Neural cell (in vitro differentiated cells): ENCODE data around the gene ANKRD45. TPM values are rescaled to one million over a fixed set of nuclear protein-coding genes. Genes with fewer than 3 reads are reported as not detected.
"Not testable (repeated sequence)": the region's sequence is repeated elsewhere in the genome, so short reads cannot be mapped to it uniquely, and the experiment has no call there.

ENCODE experiments used
- H2AFZ ChIP-seq: fragments of 200-600, 300-800 bp; sonication (generic), shearing (Covaris generic); 2 replicates; pipeline ENCODE4 v1.6.0; 2014; ENCODE audit warnings: low read depth, mild to moderate bottlenecking, antibody characterized with exemption, low read length, moderate library complexity
- H3F3A ChIP-seq: fragments of 200-600 bp; shearing (Covaris generic); 2 replicates; pipeline ENCODE4 v1.6.1; 2016; ENCODE audit warnings: mild to moderate bottlenecking, moderate library complexity, mixed read lengths, antibody characterized with exemption, low read length; ENCODE audit not compliant: insufficient read depth, poor library complexity, severe bottlenecking
- H3K27ac ChIP-seq: fragments of 200-600, 300-800 bp; sonication (generic), shearing (Covaris generic); 2 replicates; pipeline ENCODE4 v1.5.1; 2014; ENCODE audit warnings: mild to moderate bottlenecking, low read length, moderate library complexity
- H3K27me3 ChIP-seq: fragments of 300-800, 200-600 bp; sonication (generic), shearing (Covaris generic); 2 replicates; pipeline ENCODE4 v1.6.0; 2014; ENCODE audit warnings: mild to moderate bottlenecking, low read depth, low read length, moderate library complexity; ENCODE audit not compliant: insufficient read depth
- H3K36me3 ChIP-seq: fragments of 300-800, 200-600 bp; sonication (generic), shearing (Covaris generic); 2 replicates; pipeline ENCODE4 v1.5.1; 2014; ENCODE audit warnings: mild to moderate bottlenecking, antibody characterized with exemption, low read length, moderate library complexity; ENCODE audit not compliant: insufficient read depth
- H3K4me2 ChIP-seq: fragments of 300-800, 200-600 bp; sonication (generic), shearing (Covaris generic); 2 replicates; pipeline ENCODE4 v1.6.0; 2014; ENCODE audit warnings: mild to moderate bottlenecking, low read length
- H3K4me3 ChIP-seq: fragments of 300-800, 200-600 bp; sonication (generic), shearing (Covaris generic); 2 replicates; pipeline ENCODE4 v1.5.1; 2014; ENCODE audit warnings: mild to moderate bottlenecking, low read length, moderate library complexity
- H3K79me2 ChIP-seq: fragments of 200-600 bp; shearing (Covaris generic); replicated peaks from 2 replicates; pipeline ENCODE4 v1.6.0; 2014; ENCODE audit warnings: mild to moderate bottlenecking, low read length, moderate library complexity; ENCODE audit not compliant: insufficient read depth
- H3K9ac ChIP-seq: fragments of 300-800, 200-600 bp; sonication (generic), shearing (Covaris generic); 2 replicates; pipeline ENCODE4 v1.6.1; 2016; ENCODE audit warnings: mild to moderate bottlenecking, low read length, mixed read lengths
- H3K9me2 ChIP-seq: fragments of 200-600 bp; shearing (Covaris generic); 2 replicates; pipeline ENCODE4 v1.6.1; 2016; ENCODE audit warnings: mild to moderate bottlenecking, low read length, mixed read lengths; ENCODE audit not compliant: insufficient read depth
- H3K9me3 ChIP-seq: fragments of 200-600, 300-800 bp; sonication (generic), shearing (Covaris generic); 2 replicates; pipeline ENCODE4 v1.6.1; 2016; ENCODE audit warnings: mild to moderate bottlenecking, mixed run types, low read length, moderate library complexity, mixed read lengths
- H4K20me1 ChIP-seq: fragments of 200-600 bp; shearing (Covaris generic); 2 replicates; pipeline ENCODE4 v1.6.1; 2016; ENCODE audit warnings: mild to moderate bottlenecking, mixed run types; ENCODE audit not compliant: insufficient read depth
- EP300 ChIP-seq: fragments of 450-650 bp; conservative IDR thresholded peaks from 2 replicates; pipeline ENCODE4 v1.6.1; 2014; ENCODE audit warnings: antibody characterized with exemption, mild to moderate bottlenecking, moderate library complexity; ENCODE audit not compliant: poor library complexity, severe bottlenecking
- EZH2 ChIP-seq: fragments of 200-600, 300-800 bp; shearing (Covaris generic), sonication (generic); IDR thresholded peaks from 2 replicates; pipeline ENCODE4 v1.6.1; 2014; ENCODE audit warnings: antibody characterized with exemption, low read length, borderline replicate concordance, mild to moderate bottlenecking; ENCODE audit not compliant: insufficient read depth, poor library complexity, severe bottlenecking
- MXI1 ChIP-seq: fragments of 450-650 bp; conservative IDR thresholded peaks from 2 replicates; pipeline ENCODE4 v1.6.1; 2014; ENCODE audit warnings: antibody characterized with exemption, mild to moderate bottlenecking; ENCODE audit not compliant: poor library complexity, severe bottlenecking
- POLR2AphosphoS5 ChIP-seq: IDR thresholded peaks from 2 replicates; pipeline ENCODE4 v1.6.1; 2012
- RAD21 ChIP-seq: fragments of 450-650 bp; conservative IDR thresholded peaks from 2 replicates; pipeline ENCODE4 v1.6.1; 2014; ENCODE audit warnings: antibody characterized with exemption, mild to moderate bottlenecking, moderate library complexity
- REST ChIP-seq: IDR thresholded peaks from 2 replicates; pipeline ENCODE4 v1.6.1; 2012; ENCODE audit warnings: borderline replicate concordance
- SMC3 ChIP-seq: fragments of 450-650 bp; conservative IDR thresholded peaks from 2 replicates; pipeline ENCODE4 v1.6.1; 2014; ENCODE audit warnings: antibody characterized with exemption, mild to moderate bottlenecking, moderate library complexity; ENCODE audit not compliant: poor library complexity
- TAF1 ChIP-seq: IDR thresholded peaks from 2 replicates; pipeline ENCODE4 v1.6.1; 2012; ENCODE audit warnings: low read depth
- polyA plus RNA-seq: library from polyadenylated mRNA; depleted of rRNA; stranded (reverse); fragments of >200 nt; gene quantifications from 2 replicates; pipeline ENCODE4 v1.2.3, GENCODE V29; 2014
- TF ChIP-seq, protein P1 (sequence below): fragments of 450-650 bp; IDR thresholded peaks from 2 replicates; pipeline ENCODE4 v1.5.1; 2014; ENCODE audit warnings: antibody characterized with exemption, mild to moderate bottlenecking, moderate library complexity; ENCODE audit not compliant: poor library complexity, severe bottlenecking

Gene ANKRD45
- polyA plus RNA-seq, 1 donor from 2014 or later: 8.7 TPM

DNA sequence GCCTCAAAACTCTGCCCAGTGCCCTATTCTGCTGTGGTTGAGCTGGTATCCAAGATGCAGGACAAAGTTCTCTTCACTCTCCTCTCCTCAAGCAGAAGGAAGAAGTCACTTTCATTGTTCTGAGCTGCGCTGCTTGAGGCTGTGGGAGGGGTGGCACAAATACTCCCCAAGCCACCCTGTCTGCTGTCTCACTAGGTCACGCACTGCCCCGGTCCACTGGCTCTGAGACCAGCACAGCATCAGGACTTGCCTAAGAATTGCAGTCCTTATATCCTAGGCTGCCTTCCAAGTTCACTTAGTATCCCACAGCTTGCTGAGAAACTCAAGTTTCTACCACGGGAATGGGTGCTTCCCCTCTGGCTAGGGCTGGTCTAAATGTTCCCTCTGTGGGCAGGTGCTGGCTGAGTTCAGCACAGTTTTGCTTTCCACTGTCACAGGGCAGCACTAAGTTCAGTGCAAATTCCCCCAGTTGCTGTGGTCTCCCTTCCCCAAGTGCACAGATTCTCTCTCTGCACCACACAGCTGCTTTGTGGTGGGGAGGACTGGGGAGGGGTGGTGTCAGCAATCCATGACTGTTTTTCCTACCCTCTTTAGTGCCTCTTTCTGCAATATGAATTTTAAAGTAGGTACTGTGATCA, 99.2 kb downstream of the ANKRD45 start:
- Histone ChIP-seq H3K4me3 (no peak overlapping the region), H3K9me3 (no peaks in the 10 kb centered on the region), H2AFZ (no peak overlapping the region), H3K27me3 (no peaks in the 10 kb centered on the region), H4K20me1 (no peaks in the 10 kb centered on the region), H3K4me2 (no peak overlapping the region), H3K9ac (no peak overlapping the region), H3K36me3 (no peaks in the 10 kb centered on the region), H3K79me2 (no peaks in the 10 kb centered on the region), H3K9me2 (no peaks in the 10 kb centered on the region), H3F3A (no peaks in the 10 kb centered on the region), H3K27ac (no peak overlapping the region)
- TF ChIP-seq SMC3 (no peak), REST (no peak)

GRCh38 chr1:173568483-173568882, 101.2 kb downstream of the ANKRD45 start:
- no peaks in the 10 kb centered on the region for H3K79me2 ChIP-seq
- H3K9me2 ChIP-seq: no peaks in the 10 kb centered on the region
- no peaks in the 10 kb centered on the region for H3K27me3 ChIP-seq
- no peak overlapping the region for H3K9ac ChIP-seq
- TF ChIP-seq MXI1: no peak
- no peak for TF ChIP-seq SMC3
- TF ChIP-seq REST: no peak
- TF ChIP-seq TAF1: no peak
- no peak for TF ChIP-seq RAD21
- no peak for TF ChIP-seq POLR2AphosphoS5
- TF ChIP-seq EP300: no peak
- TF ChIP-seq, protein P1, sequence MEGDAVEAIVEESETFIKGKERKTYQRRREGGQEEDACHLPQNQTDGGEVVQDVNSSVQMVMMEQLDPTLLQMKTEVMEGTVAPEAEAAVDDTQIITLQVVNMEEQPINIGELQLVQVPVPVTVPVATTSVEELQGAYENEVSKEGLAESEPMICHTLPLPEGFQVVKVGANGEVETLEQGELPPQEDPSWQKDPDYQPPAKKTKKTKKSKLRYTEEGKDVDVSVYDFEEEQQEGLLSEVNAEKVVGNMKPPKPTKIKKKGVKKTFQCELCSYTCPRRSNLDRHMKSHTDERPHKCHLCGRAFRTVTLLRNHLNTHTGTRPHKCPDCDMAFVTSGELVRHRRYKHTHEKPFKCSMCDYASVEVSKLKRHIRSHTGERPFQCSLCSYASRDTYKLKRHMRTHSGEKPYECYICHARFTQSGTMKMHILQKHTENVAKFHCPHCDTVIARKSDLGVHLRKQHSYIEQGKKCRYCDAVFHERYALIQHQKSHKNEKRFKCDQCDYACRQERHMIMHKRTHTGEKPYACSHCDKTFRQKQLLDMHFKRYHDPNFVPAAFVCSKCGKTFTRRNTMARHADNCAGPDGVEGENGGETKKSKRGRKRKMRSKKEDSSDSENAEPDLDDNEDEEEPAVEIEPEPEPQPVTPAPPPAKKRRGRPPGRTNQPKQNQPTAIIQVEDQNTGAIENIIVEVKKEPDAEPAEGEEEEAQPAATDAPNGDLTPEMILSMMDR: no peak
- no peak for TF ChIP-seq EZH2
- no peaks in the 10 kb centered on the region for H3K9me3 ChIP-seq
- no peaks in the 10 kb centered on the region for H3F3A ChIP-seq
- no peak overlapping the region for H3K27ac ChIP-seq
- H2AFZ ChIP-seq: no peak overlapping the region
- no peak overlapping the region for H3K4me3 ChIP-seq
- H3K36me3 ChIP-seq: no peaks in the 10 kb centered on the region
- no peaks in the 10 kb centered on the region for H4K20me1 ChIP-seq
- no peak overlapping the region for H3K4me2 ChIP-seq

DNA sequence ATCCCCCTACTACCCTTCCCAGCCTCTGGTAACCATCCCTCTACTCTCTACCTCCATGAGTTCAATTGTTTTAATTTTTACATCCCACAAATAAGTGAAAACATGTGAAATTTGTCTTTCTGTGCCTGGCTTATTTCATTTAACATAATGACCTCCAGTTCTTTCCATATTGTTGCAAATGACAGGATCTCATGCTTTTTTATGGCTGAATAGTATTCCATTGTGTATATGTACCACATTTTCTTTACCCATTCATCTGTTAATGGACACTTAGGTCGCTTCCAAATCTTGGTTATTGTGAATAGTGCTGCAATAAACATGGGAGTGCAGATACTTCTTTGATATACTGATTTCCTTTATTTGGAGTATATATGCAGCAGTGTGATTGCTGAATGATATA, 105.8 kb downstream of the ANKRD45 start:
- H3K4me2 ChIP-seq, H3K27me3 ChIP-seq, H3K9me3 ChIP-seq, H3K79me2 ChIP-seq, H2AFZ ChIP-seq, H3K4me3 ChIP-seq, H3K9me2 ChIP-seq, H3K36me3 ChIP-seq, H3K27ac ChIP-seq, H3K9ac ChIP-seq, H3F3A ChIP-seq, H4K20me1 ChIP-seq: not testable (repeated sequence)
